Cortex of kidney (tissue), 1 donor: ENCODE measurements around the gene MYL4.

Experiments
- DNase-seq: peaks from one replicate; lab custom pipeline; 2025; lab: John Stamatoyannopoulos, UW

MYL4 gene

DNA sequence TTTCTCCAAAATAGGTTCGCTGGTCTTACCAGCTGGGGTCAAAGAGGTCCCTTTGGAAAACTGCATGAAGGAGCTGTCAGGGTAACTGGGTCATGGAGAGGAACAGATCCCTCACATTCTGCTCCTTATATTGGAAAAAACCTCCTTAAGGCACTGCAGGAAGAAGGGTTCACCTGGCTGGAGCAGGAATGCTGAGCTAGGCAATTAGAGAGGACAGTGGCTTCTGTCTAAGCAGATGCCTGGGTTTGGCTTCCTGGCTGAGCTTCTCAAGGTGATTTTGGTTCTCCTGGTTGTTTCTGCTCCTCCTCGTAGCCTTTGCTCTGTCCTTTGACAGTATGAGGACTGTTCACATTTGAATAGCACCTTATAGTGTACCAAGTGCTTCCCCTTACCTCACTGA lies 64.1 kb downstream of the MYL4 start:
- DNase-seq: no peak
